Activated T-cell treated with anti-CD3 and anti-CD28 coated beads, Interleukin-2, amount 50 U/mL, for 24 hours (primary cell): ENCODE data around the gene INPP4A.

Source experiments
- DNase-seq: peaks from one replicate; pipeline ENCODE4 v3.0.0-alpha.2; 2020
- H3K27ac Mint-ChIP-seq: 2 replicates; pipeline ENCODE4 v1.8.0; 2020; ENCODE audit warnings: mild to moderate bottlenecking, mixed read lengths
- H3K27me3 Mint-ChIP-seq: 2 replicates; pipeline ENCODE4 v1.8.0; 2020; ENCODE audit warnings: mixed read lengths
- H3K36me3 Mint-ChIP-seq: 2 replicates; pipeline ENCODE4 v1.8.0; 2020; ENCODE audit warnings: low read depth, mixed read lengths
- H3K4me1 Mint-ChIP-seq: 2 replicates; pipeline ENCODE4 v1.8.0; 2020; ENCODE audit warnings: low read depth, mixed read lengths
- H3K4me3 Mint-ChIP-seq: 2 replicates; pipeline ENCODE4 v1.8.0; 2020; ENCODE audit warnings: mild to moderate bottlenecking, moderate library complexity, mixed read lengths
- H3K9me3 Mint-ChIP-seq: 2 replicates; pipeline ENCODE4 v1.8.0; 2020; ENCODE audit warnings: mixed read lengths

Gene INPP4A

GRCh38 chr2:98545591-98545990, 100.9 kb downstream of the INPP4A start:
- H3K4me3 Mint-ChIP-seq = no peak overlapping the region
- H3K4me1 Mint-ChIP-seq = peaks cover 44% of the 10 kb centered on the region
- no peak for DNase-seq
- no peaks in the 10 kb centered on the region for H3K27me3 Mint-ChIP-seq
- H3K27ac Mint-ChIP-seq = no peak overlapping the region
- H3K36me3 Mint-ChIP-seq = peaks cover 82% of the 10 kb centered on the region
- no peaks in the 10 kb centered on the region for H3K9me3 Mint-ChIP-seq

DNA sequence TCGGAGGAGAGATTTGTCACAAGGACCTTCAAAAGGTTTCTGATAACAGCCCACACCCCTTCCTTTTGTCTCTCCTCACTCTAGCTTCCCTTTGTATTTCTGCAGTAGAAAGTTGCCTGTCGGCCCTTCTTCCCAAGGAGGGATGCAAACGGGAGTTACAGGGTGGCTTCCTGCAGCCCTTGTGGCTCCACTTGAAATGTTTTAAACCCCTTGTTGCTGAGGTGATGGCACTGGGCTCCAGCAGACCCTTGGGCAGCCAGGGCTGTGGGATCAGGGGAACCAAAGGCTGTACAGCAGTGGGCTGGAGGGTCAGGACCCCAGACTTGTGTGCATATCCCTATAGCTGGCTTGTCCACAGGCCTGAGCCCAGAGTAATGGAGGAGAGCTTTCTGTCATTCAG, 101.5 kb downstream of the INPP4A start:
- H3K4me3 Mint-ChIP-seq = no peak overlapping the region
- H3K36me3 Mint-ChIP-seq = peaks cover 84% of the 10 kb centered on the region
- H3K4me1 Mint-ChIP-seq = peaks cover 50% of the 10 kb centered on the region
- peak overlapping the region; percentile 70 for H3K27ac Mint-ChIP-seq
- no peaks in the 10 kb centered on the region for H3K9me3 Mint-ChIP-seq
- no peak for DNase-seq
- no peaks in the 10 kb centered on the region for H3K27me3 Mint-ChIP-seq

DNA sequence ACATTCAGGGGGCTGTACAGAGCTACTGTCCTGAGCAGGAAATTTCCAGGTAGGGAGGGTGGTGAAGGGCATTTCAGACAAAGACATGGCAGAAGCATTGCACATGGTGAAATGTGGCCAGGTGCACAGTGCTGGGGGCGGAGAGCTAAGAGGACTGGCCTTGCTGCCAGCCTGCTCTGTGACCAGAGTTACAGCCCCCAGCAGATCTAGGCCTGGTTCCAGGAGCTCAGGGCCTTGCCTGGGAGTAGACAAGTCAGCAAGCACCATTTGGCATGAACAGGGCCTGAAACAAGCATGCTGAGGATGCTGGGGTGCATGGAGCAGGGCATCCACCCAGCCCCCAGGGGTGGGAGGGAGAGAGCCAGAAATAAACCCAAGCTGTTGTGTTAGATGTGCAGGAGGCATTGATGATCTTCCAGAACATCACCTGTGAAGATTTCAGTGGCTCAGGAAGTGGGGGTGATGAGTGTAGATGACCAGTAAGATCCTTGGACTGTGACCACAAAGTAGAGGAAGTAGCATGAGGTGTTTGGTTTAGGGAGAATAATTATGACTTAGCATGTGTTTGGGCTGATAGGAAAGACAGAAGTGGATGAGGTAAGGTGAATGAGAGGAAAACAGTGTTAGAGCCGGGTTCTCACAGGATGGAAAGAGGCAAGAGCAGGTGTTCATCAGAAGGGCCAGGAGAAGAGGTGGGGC, 102.6 kb downstream of the INPP4A start:
- Mint-ChIP-seq H3K36me3 (peaks cover 87% of the 10 kb centered on the region), H3K4me1 (peaks cover 54% of the 10 kb centered on the region), H3K27me3 (no peaks in the 10 kb centered on the region), H3K9me3 (no peaks in the 10 kb centered on the region), H3K4me3 (no peak overlapping the region), H3K27ac (peak overlapping the region; percentile 70)
- no peak for DNase-seq

DNA sequence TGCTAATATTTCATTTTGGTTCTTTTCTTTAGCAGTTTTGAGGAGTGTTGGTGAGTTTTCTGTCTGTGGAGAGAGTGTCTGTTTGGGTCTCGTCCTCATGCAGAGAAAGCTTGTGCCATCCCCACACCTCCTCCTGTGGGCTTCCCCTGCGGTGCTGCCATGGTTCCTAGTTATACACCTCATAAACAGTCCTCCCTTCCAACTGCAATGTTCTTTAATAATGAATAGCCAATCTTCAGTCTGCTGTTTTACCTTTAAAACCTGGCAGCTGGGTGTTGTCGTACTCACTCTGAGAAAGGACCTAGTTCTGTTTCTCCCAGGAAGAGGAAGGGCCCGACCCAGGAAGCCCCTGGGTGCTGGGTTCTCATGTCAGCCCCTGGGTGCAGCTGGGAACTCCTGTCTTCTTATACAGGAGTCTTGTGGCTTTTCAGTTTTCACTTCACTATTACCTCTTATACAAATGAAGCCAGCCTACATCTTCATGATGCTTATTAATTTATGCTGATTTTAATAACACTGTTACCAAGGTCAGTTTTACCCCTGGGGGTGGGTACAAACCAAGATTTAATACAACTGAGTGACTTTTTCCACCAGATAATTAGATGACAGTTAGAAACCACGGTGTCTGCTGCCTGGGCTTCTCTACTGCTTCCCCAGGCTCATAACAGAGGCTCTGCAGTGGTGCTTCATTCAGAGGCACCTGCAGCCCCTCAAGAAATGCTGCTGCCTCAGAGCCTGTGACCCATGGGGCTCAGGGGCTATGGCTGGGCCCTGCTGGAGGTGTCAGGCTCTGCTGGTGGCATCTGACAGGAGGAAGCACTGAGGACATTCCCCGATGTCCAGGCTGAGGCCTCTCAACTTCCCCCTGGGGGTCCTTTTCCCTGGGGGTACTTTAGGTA, 104.5 kb downstream of the INPP4A start:
- peaks cover 54% of the 10 kb centered on the region for H3K4me1 Mint-ChIP-seq
- H3K4me3 Mint-ChIP-seq = no peak overlapping the region
- H3K9me3 Mint-ChIP-seq = no peaks in the 10 kb centered on the region
- peaks cover 89% of the 10 kb centered on the region for H3K36me3 Mint-ChIP-seq
- H3K27me3 Mint-ChIP-seq = no peaks in the 10 kb centered on the region
- H3K27ac Mint-ChIP-seq = peak overlapping the region; percentile 75
- DNase-seq = no peak

GRCh38 chr2:98550165-98550564, 105.5 kb downstream of the INPP4A start:
- peaks cover 89% of the 10 kb centered on the region for H3K36me3 Mint-ChIP-seq
- no peaks in the 10 kb centered on the region for H3K27me3 Mint-ChIP-seq
- H3K27ac Mint-ChIP-seq = peak overlapping the region; percentile 90
- H3K9me3 Mint-ChIP-seq = no peaks in the 10 kb centered on the region
- no peak overlapping the region for H3K4me3 Mint-ChIP-seq
- DNase-seq = peak; percentile 26
- H3K4me1 Mint-ChIP-seq = peaks cover 54% of the 10 kb centered on the region

- no peaks in the 10 kb centered on the region for H3K27me3 Mint-ChIP-seq
- H3K36me3 Mint-ChIP-seq = peaks cover 89% of the 10 kb centered on the region
- H3K4me1 Mint-ChIP-seq = peaks cover 62% of the 10 kb centered on the region
- H3K27ac Mint-ChIP-seq = peak overlapping the region; percentile 90
- no peak overlapping the region for H3K4me3 Mint-ChIP-seq
- peak; percentile 42 for DNase-seq
- H3K9me3 Mint-ChIP-seq = no peaks in the 10 kb centered on the region
Observed at GRCh38 chr2:98551316-98551715, 106.7 kb downstream of the INPP4A start.

DNA sequence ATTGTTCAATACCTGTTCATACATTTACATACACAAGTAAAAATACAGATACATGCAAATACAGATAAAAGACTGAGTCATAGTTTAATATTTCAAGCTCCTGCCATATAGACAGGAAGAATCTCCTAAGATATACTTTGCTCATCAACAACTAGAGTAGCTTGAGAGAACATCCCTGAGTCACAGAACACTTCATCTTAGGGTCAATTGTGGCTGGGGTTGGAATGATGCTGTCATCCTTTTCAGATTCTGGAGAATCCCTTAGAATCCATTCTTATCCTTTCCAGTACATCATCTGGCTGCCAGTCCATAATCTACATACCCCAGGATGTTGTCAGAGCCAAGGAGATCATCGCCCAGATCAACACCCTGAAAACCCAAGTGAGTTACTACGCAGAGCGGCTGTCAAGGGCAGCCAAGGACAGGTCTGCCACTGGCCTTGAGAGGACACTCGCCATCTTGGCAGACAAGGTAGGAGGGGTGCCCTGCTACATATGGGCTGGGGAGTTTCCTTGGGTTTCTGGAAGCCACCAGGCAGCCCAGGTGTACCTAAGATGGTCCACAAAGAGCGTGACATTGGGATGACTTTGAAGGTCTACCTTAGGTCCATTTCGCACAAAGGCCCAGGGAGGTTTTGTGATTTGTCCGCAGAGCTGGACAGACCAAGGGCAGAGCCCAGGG, 108.0 kb downstream of the INPP4A start:
- Mint-ChIP-seq H3K27ac (peak overlapping the region; percentile 90), H3K4me3 (no peak overlapping the region), H3K4me1 (peaks cover 58% of the 10 kb centered on the region), H3K27me3 (no peaks in the 10 kb centered on the region), H3K36me3 (peaks cover 87% of the 10 kb centered on the region), H3K9me3 (no peaks in the 10 kb centered on the region)
- no peak for DNase-seq

GRCh38 chr2:98554116-98554861, 109.6 kb downstream of the INPP4A start:
- peaks cover 56% of the 10 kb centered on the region for H3K4me1 Mint-ChIP-seq
- no peaks in the 10 kb centered on the region for H3K27me3 Mint-ChIP-seq
- no peak overlapping the region for H3K4me3 Mint-ChIP-seq
- H3K27ac Mint-ChIP-seq = peak overlapping the region; percentile 33
- H3K9me3 Mint-ChIP-seq = no peaks in the 10 kb centered on the region
- peaks cover 91% of the 10 kb centered on the region for H3K36me3 Mint-ChIP-seq
- no peak for DNase-seq

DNA sequence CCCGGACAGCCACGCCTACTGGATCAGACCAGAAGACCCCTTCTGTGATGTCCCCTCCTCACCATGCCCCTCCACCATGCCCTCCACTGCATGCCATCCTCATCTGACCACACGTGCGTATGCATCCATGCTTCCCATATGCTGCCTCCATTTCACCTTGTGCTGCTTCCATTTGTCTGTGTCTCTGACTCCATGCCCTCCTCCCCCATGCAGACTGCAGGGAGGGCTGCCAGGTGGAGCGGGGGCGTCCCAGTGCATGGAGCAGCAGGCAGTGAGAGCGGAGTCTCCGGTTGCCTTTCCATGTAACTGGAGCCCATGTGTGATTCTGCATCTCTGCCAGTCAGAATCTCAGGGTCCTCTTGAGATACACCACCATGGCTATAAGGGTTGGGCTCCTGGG, 111.0 kb downstream of the INPP4A start:
- no peak overlapping the region for H3K4me3 Mint-ChIP-seq
- peaks cover 97% of the 10 kb centered on the region for H3K36me3 Mint-ChIP-seq
- peaks cover 54% of the 10 kb centered on the region for H3K4me1 Mint-ChIP-seq
- peak; percentile 6 for DNase-seq
- H3K9me3 Mint-ChIP-seq = no peaks in the 10 kb centered on the region
- H3K27me3 Mint-ChIP-seq = no peaks in the 10 kb centered on the region
- peak overlapping the region; percentile 48 for H3K27ac Mint-ChIP-seq

GRCh38 chr2:98556344-98557033, 111.8 kb downstream of the INPP4A start:
- H3K4me1 Mint-ChIP-seq = peaks cover 46% of the 10 kb centered on the region
- peak; percentile 18 for DNase-seq
- H3K27me3 Mint-ChIP-seq = no peaks in the 10 kb centered on the region
- peak overlapping the region; percentile 75 for H3K27ac Mint-ChIP-seq
- H3K36me3 Mint-ChIP-seq = peaks cover 99% of the 10 kb centered on the region
- H3K4me3 Mint-ChIP-seq = no peak overlapping the region
- H3K9me3 Mint-ChIP-seq = no peaks in the 10 kb centered on the region

- H3K9me3 Mint-ChIP-seq = no peaks in the 10 kb centered on the region
- H3K4me3 Mint-ChIP-seq = no peak overlapping the region
- H3K36me3 Mint-ChIP-seq = peaks cover 90% of the 10 kb centered on the region
- peaks cover 34% of the 10 kb centered on the region for H3K4me1 Mint-ChIP-seq
- H3K27ac Mint-ChIP-seq = peak overlapping the region; percentile 54
- DNase-seq = no peak
- H3K27me3 Mint-ChIP-seq = no peaks in the 10 kb centered on the region
Observed at GRCh38 chr2:98558852-98559530, 114.3 kb downstream of the INPP4A start.

- H3K4me3 Mint-ChIP-seq = no peak overlapping the region
- no peaks in the 10 kb centered on the region for H3K9me3 Mint-ChIP-seq
- H3K27me3 Mint-ChIP-seq = no peaks in the 10 kb centered on the region
- peaks cover 34% of the 10 kb centered on the region for H3K4me1 Mint-ChIP-seq
- no peak for DNase-seq
- H3K36me3 Mint-ChIP-seq = peaks cover 88% of the 10 kb centered on the region
- H3K27ac Mint-ChIP-seq = peak overlapping the region; percentile 54
Observed at GRCh38 chr2:98559581-98559980, 114.9 kb downstream of the INPP4A start.

DNA sequence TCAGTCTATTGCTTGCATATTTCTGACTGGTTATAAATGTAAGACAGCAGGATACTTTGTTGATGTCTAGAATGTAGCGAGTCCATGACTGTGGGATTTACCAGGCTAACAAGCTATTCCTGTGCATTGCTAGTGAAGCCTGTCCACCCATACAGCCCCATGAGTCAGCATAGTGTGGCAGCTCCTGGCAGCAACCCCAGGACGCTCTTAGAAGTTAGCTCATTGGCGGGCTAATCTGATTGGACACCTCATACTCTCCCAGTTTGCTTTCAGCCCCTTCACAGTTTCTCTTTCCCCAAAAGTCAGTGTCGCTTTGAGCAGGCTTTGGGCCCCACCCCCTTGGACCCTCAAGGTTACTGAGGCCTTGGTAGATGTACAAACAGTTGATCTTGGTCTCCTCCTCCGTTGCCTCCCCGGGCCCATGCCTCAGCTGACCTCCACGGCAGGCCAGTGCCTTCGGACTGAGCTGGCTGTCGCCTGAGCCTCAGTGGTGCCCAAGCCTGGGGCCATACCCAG, 115.7 kb downstream of the INPP4A start:
- Mint-ChIP-seq H3K4me3 (no peak overlapping the region), H3K27me3 (no peaks in the 10 kb centered on the region), H3K9me3 (no peaks in the 10 kb centered on the region), H3K27ac (peak overlapping the region; percentile 54), H3K4me1 (peaks cover 31% of the 10 kb centered on the region), H3K36me3 (peaks cover 87% of the 10 kb centered on the region)
- DNase-seq = no peak
